Cortex of kidney (tissue), 1 donor: ENCODE results near the gene SRPK3.

ENCODE experiments used
- DNase-seq: peaks from one replicate; lab custom pipeline; 2025; lab: John Stamatoyannopoulos, UW

Gene SRPK3

DNA sequence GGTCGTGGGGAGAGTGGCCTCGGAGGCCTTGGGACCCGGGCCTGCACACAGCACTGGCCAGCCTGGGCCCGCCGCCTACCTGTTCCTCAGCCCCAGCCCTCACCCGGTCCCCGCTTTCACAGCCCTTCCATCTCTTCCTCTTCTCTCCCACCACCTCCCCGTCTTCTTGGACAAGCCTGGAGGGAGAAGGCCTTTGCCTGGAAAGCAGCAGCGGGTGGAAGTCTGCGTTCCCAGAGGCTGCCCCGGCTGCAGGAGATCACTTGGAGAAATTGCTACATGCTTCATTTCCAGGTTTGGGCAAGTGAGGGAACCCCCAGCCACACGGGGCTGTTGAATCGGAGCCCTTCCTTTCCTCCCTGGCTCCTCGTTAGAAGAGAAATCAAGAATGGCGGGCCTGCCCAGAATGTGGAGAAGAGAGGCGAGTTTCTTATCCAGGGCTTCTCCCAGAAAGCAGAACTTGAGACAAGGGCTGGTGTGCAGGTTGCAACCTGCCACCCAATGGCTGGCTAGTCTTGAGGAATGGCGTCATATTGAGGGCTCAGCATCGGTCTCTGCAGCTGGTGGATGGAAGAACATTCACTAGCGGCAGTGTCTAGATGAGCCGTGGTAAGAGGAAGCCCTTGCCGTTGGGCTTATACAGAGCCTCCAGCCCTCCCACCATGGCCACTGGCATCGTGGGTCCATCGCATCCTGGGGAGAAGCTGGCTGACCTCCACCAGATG, 50.7 kb downstream of the SRPK3 start:
- no peak for DNase-seq

DNA sequence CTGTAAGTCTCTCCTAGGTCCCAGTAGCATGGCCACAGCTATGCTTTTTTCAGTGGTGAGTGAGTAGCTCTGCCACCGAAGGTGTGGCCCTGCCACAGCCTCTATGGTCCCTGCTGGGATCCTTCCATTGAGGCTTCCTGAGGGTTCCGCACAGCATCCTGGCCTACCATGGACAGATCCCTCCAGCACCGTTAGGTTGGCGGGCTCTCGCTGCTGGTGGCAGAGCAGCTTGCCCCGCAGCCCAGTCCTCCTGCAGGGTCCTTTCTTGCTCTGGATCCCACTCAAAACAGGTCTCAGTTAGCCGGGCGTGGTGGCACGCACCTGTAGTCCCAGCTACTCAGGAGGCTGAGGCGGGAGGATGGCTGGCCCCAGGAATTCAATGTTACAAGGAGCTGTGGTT, 51.9 kb downstream of the SRPK3 start:
- DNase-seq = no peak
